ENCODE data around the gene GALNTL6.
"Not testable (repeated sequence)": the region's sequence is repeated elsewhere in the genome, so short reads cannot be mapped to it uniquely, and the experiment has no call there.

The GALNTL6 gene

GRCh38 chr4:172850838-172851237 lies 1037.6 kb downstream of the GALNTL6 start:
- intact Hi-C loops (cut with DNase I): no loop called here
- peak in 1 of 42 donors; percentile 25 for DNase-seq

- DNase-seq: no peak
- intact Hi-C loops (cut with DNase I): no loop called here
Measured at GRCh38 chr4:172851534-172851933, 1038.3 kb downstream of the GALNTL6 start.

GRCh38 chr4:172857026-172857425 lies 1043.8 kb downstream of the GALNTL6 start:
- intact Hi-C loops (cut with DNase I): no loop called here
- no peak for DNase-seq

- no peak for DNase-seq
- intact Hi-C loops (cut with DNase I): no loop called here
Measured at GRCh38 chr4:172858731-172859230, 1045.6 kb downstream of the GALNTL6 start.

- no peak for DNase-seq
Measured at GRCh38 chr4:172865103-172865502, 1051.9 kb downstream of the GALNTL6 start.

GRCh38 chr4:172865531-172866127 lies 1052.4 kb downstream of the GALNTL6 start:
- DNase-seq: no peak
- intact Hi-C loops (cut with DNase I): no loop called here

More at GRCh38 chr4:172865103-172865502, 1051.9 kb downstream of the GALNTL6 start:
- intact Hi-C loops (cut with DNase I): no loop called here

- DNase-seq: no peak
- intact Hi-C loops (cut with DNase I): no loop called here
Measured at GRCh38 chr4:172866421-172866820, 1053.2 kb downstream of the GALNTL6 start.

- no peak for DNase-seq
- intact Hi-C loops (cut with DNase I): no loop called here
Measured at GRCh38 chr4:172867835-172868234, 1054.6 kb downstream of the GALNTL6 start.

- intact Hi-C loops (cut with DNase I): no loop called here
- no peak for DNase-seq
Measured at GRCh38 chr4:172868271-172868670, 1055.1 kb downstream of the GALNTL6 start.

GRCh38 chr4:172869621-172870268 lies 1056.5 kb downstream of the GALNTL6 start:
- no peak for DNase-seq

GRCh38 chr4:172871381-172871780 lies 1058.2 kb downstream of the GALNTL6 start:
- DNase-seq: no peak
- intact Hi-C loops (cut with DNase I): no loop called here

More at GRCh38 chr4:172869621-172870268, 1056.5 kb downstream of the GALNTL6 start:
- intact Hi-C loops (cut with DNase I): no loop called here

- DNase-seq: no peak
- intact Hi-C loops (cut with DNase I): no loop called here
Measured at GRCh38 chr4:172874944-172875343, 1061.7 kb downstream of the GALNTL6 start.

- no peak for DNase-seq
- intact Hi-C loops (cut with DNase I): no loop called here
Measured at GRCh38 chr4:172876394-172876793, 1063.2 kb downstream of the GALNTL6 start.

- DNase-seq: no peak
- intact Hi-C loops (cut with DNase I): no loop called here
Measured at GRCh38 chr4:172881645-172882044, 1068.4 kb downstream of the GALNTL6 start.

- DNase-seq; intact Hi-C loops (cut with DNase I): not testable (repeated sequence)
Measured at GRCh38 chr4:172887358-172887757, 1074.2 kb downstream of the GALNTL6 start.

- intact Hi-C loops (cut with DNase I): no loop called here
- DNase-seq: no peak
Measured at GRCh38 chr4:172887959-172888358, 1074.8 kb downstream of the GALNTL6 start.

GRCh38 chr4:172892300-172892699 lies 1079.1 kb downstream of the GALNTL6 start:
- no peak for DNase-seq
- intact Hi-C loops (cut with DNase I): no loop called here

GRCh38 chr4:172895699-172896098 lies 1082.5 kb downstream of the GALNTL6 start:
- no peak for DNase-seq
- intact Hi-C loops (cut with DNase I): no loop called here

- DNase-seq: no peak
- intact Hi-C loops (cut with DNase I): no loop called here
Measured at GRCh38 chr4:172897046-172897445, 1083.8 kb downstream of the GALNTL6 start.

- DNase-seq: no peak
- intact Hi-C loops (cut with DNase I): no loop called here
Measured at GRCh38 chr4:172898715-172899114, 1085.5 kb downstream of the GALNTL6 start.

- intact Hi-C loops (cut with DNase I): no loop called here
- no peak for DNase-seq
Measured at GRCh38 chr4:172899861-172900260, 1086.7 kb downstream of the GALNTL6 start.

All from head of caudate nucleus (tissue), 42 donors.